ENCODE measurements around the gene AGO1.
"Not testable (repeated sequence)": the region's sequence is repeated elsewhere in the genome, so short reads cannot be mapped to it uniquely, and the experiment has no call there.

The AGO1 gene

GRCh38 chr1:35971601-35972000, 88.6 kb downstream of the AGO1 start:
- DNase-seq (ENCODE audit: low read depth) = no peak
- no peak for TF ChIP-seq CTCF (conservative IDR thresholded peaks at IDR 0.05; ENCODE audit: low read depth, low read length)
- H3K4me3 ChIP-seq (ENCODE audit: low read length) = no peak overlapping the region

- not testable (repeated sequence) for H3K4me3 ChIP-seq (ENCODE audit: low read length); DNase-seq (ENCODE audit: low read depth)
Observed at GRCh38 chr1:35972631-35973030, 89.6 kb downstream of the AGO1 start.

- DNase-seq (ENCODE audit: low read depth) = no peak
- no peak overlapping the region for H3K4me3 ChIP-seq (ENCODE audit: low read length)
- TF ChIP-seq CTCF (conservative IDR thresholded peaks at IDR 0.05; ENCODE audit: low read depth, low read length) = no peak
Observed at GRCh38 chr1:35980090-35980489, 97.1 kb downstream of the AGO1 start.

Measured in retinal pigment epithelial cell (primary cell).